ENCODE results near the gene APLP2. TPM values are rescaled to one million over a fixed set of nuclear protein-coding genes. Genes with fewer than 3 reads are reported as not detected.

Gene APLP2
- total and polyA plus RNA-seq, 2 of the 13 experiments (the other 11 are each of a cell fraction or from before 2014, with no cell fraction given): 315 to 594 TPM

GRCh38 chr11:130099356-130099755, 29.7 kb downstream of the APLP2 start (continued):
- no peak for TF ChIP-seq POGK (CRISPR knock-in tag; conservative IDR thresholded peaks at IDR 0.05)
- TF ChIP-seq CBX1 (IDR thresholded peaks at IDR 0.05; ENCODE audit: low read depth): no peak
- TF ChIP-seq EP300 (IDR thresholded peaks at IDR 0.05; ENCODE audit: low read depth in 2 of 2, low read length in 2 of 2): no peak
- no peak for TF ChIP-seq EP300 (CRISPR knock-in tag; IDR thresholded peaks at IDR 0.05; ENCODE audit: borderline replicate concordance)
- TF ChIP-seq ZNF329 (CRISPR knock-in tag; IDR thresholded peaks at IDR 0.05; ENCODE audit: low read depth): no peak

GRCh38 chr11:130100381-130101095, 30.8 kb downstream of the APLP2 start:
- FAIRE-seq: no peak
- ChIA-PET POLR2A (no interaction called here), CTCF (ENCODE audit: low intra/inter-chr PET ratio, low total read pairs) (no interaction called here)
- no peak for TF ChIP-seq CBX2 (IDR thresholded peaks at IDR 0.05; ENCODE audit: low read depth, low read length)
- no peak for TF ChIP-seq CBX2 (CRISPR knock-in tag; IDR thresholded peaks at IDR 0.05; ENCODE audit: low read depth)
- no peak for TF ChIP-seq ARNT2 (CRISPR knock-in tag; IDR thresholded peaks at IDR 0.05; ENCODE audit: low read depth)
- no peak for TF ChIP-seq PAX8 (CRISPR knock-in tag; IDR thresholded peaks at IDR 0.05; ENCODE audit: borderline replicate concordance)
- TF ChIP-seq ZNF776 (CRISPR knock-in tag; IDR thresholded peaks at IDR 0.05): no peak
- DNase-seq (ENCODE audit: low spot score): no peak
- ATAC-seq: no peak
- Histone ChIP-seq H3K4me3 (replicated peaks in 1 of 3; ENCODE audit: insufficient read depth in 1 of 3, low read depth in 2 of 3, low read length in 3 of 3) (no peak overlapping the region), H3K9ac (ENCODE audit: insufficient read depth, low read depth, low read length) (no peak overlapping the region), H3K9me3 (ENCODE audit: low read length) (no peaks in the 10 kb centered on the region), H3K36me3 (replicated peaks in 1 of 2; ENCODE audit: control insufficient read depth in 1 of 2, insufficient read depth in 2 of 2, low read length in 2 of 2) (peaks cover 3 to 5% of the 10 kb centered on the region in 2 experiments; a peak in 4 of 5 replicates), H4K20me1 (ENCODE audit: insufficient read depth, low read length) (peaks cover 6% of the 10 kb centered on the region; the same call in 1 of the 2 replicates), H3K4me1 (ENCODE audit: insufficient read depth, low read length) (peaks cover 46% of the 10 kb centered on the region), H2AFZ (ENCODE audit: low read length) (no peak overlapping the region), H3K27me3 (ENCODE audit: control insufficient read depth in 1 of 2, insufficient read depth in 2 of 2, low read length in 2 of 2) (no peaks in the 10 kb centered on the region), H3K4me2 (ENCODE audit: low read depth, low read length) (no peak overlapping the region), H3K27ac (ENCODE audit: extremely low read length, insufficient read depth, low read length) (no peak overlapping the region), H3K79me2 (ENCODE audit: insufficient read depth, low read length) (peaks cover 95% of the 10 kb centered on the region)
- in situ Hi-C loops (cut with HindIII; ENCODE audit: extremely low pct_ligation_motif_present, low pct_unique_long_range_greater_than_20kb): no loop called here
- intact Hi-C loops (cut with micrococcal nuclease; ENCODE audit: unreplicated experiment): no loop called here
- WGBS (ENCODE audit: low lambda C conversion rate): 98% methylated on average over 5 of the region's 5 CpGs
- no TSS peak for BruUV-seq (replicated peaks)

Data from HepG2 (cell line).